HCT116 (cell line): ENCODE data around the gene USF1. TPM values are rescaled to one million over a fixed set of nuclear protein-coding genes. Genes with fewer than 3 reads are reported as not detected.

Experiments used
- ATAC-seq: fragments of 200-7000 bp; cut with Tn5 transposase; 2 replicates; pipeline ENCODE4 v1.9.1; 2020; ENCODE audit warnings: mild to moderate bottlenecking, moderate library complexity
- BruUV-seq: library from RNA; stranded (reverse); fragments of 400-500 nt; replicated peaks from 2 replicates; lab custom pipeline; 2021; lab: Mats Ljungman, UMichigan
- CTCF ChIA-PET: fragments of 300-600 bp; sonication (Branson Sonifier 250); formaldehyde crosslinking; loops from one replicate; lab custom pipeline; 2021; ENCODE audit warnings: antibody characterized with exemption; lab: Charles Lee
- POLR2A ChIA-PET: fragments of 300-600, 350-600 bp; sonication (Branson Sonifier 250); formaldehyde crosslinking; loops from one replicate; lab custom pipeline; 2021; ENCODE audit warnings: antibody characterized with exemption; lab: Charles Lee
- RAD21 ChIA-PET, 2 experiments: fragments of 300-600 bp; sonication (Branson Sonifier 250); formaldehyde crosslinking; loops; one replicate each; lab custom pipeline; 2023; ENCODE audit warnings: low total read pairs in 2 of 2; ENCODE audit not compliant: uncharacterized antibody in 2 of 2, unreplicated experiment in 2 of 2, low non-redundant PET in 1 of 2; lab: Charles Lee
- DNase-seq: peaks from one replicate; pipeline ENCODE4 v3.0.0-alpha.2; 2010; ENCODE audit warnings: low read depth, low spot score
- H2AFZ ChIP-seq: fragments of 200-600 bp; shearing (Covaris generic), sonication (generic); 2 replicates; pipeline ENCODE4 v1.6.1; 2017; ENCODE audit warnings: low read depth, mixed run types, mixed read lengths, antibody characterized with exemption, low read length; ENCODE audit not compliant: poor library complexity, severe bottlenecking
- H3K27ac ChIP-seq: 2 replicates; pipeline ENCODE4 v1.5.1; 2012; ENCODE audit warnings: low read depth, low read length
- H3K27me3 ChIP-seq: fragments of 200-600 bp; sonication (generic); 2 replicates; pipeline ENCODE4 v1.6.1; 2016; ENCODE audit warnings: mixed run types, low read length, mixed read lengths; ENCODE audit not compliant: insufficient read depth
- H3K36me3 ChIP-seq, 2 experiments: fragments of 200-500 bp in 1 of 2; fragments of 200-600 bp in 1 of 2; sonication (Bioruptor generic) in 1 of 2; sonication (generic) in 1 of 2; 2 replicates each; pipeline versions ENCODE4 v1.5.1 to v1.6.1; 2014 to 2016; ENCODE audit warnings: low read length in 2 of 2, inconsistent platforms in 1 of 2, mixed read lengths in 1 of 2, mixed run types in 1 of 2; ENCODE audit not compliant: insufficient read depth in 2 of 2, control insufficient read depth in 1 of 2
- H3K4me1 ChIP-seq, 2 experiments: fragments of 200-600 bp in 1 of 2; sonication (generic) in 1 of 2; 2 replicates each; pipeline versions ENCODE4 v1.5.1 to v1.6.1; 2012 to 2017; ENCODE audit warnings: low read length in 2 of 2, inconsistent platforms in 1 of 2, mild to moderate bottlenecking in 1 of 2, mixed read lengths in 1 of 2, mixed run types in 1 of 2, moderate library complexity in 1 of 2; ENCODE audit not compliant: insufficient read depth in 2 of 2, control insufficient read depth in 1 of 2
- H3K4me2 ChIP-seq: fragments of 200-600 bp; sonication (generic); 2 replicates; pipeline ENCODE4 v1.6.1; 2017; ENCODE audit warnings: mixed run types, low read length, mixed read lengths
- H3K4me3 ChIP-seq, 2 experiments: fragments of 200-600 bp in 1 of 2; sonication (generic) in 1 of 2; replicated peaks in 1 of 2; 2 replicates each; pipeline ENCODE4 v1.5.1; 2011 to 2016; ENCODE audit warnings: low read length in 2 of 2, control low read depth in 1 of 2, low read depth in 1 of 2, mild to moderate bottlenecking in 1 of 2, mixed read lengths in 1 of 2, mixed run types in 1 of 2
- H3K79me2 ChIP-seq: fragments of 200-600 bp; sonication (generic); 2 replicates; pipeline ENCODE4 v1.6.1; 2017; ENCODE audit warnings: mild to moderate bottlenecking, mixed run types, low read length, moderate library complexity, mixed read lengths; ENCODE audit not compliant: insufficient read depth
- H3K9ac ChIP-seq: fragments of 200-600 bp; sonication (generic); 2 replicates; pipeline ENCODE4 v1.6.1; 2016; ENCODE audit warnings: low read length, mixed read lengths
- H3K9me2 ChIP-seq: fragments of 200-600 bp; sonication (generic), shearing (Covaris generic); 2 replicates; pipeline ENCODE4 v1.6.1; 2017; ENCODE audit warnings: mixed run types, mild to moderate bottlenecking, moderate library complexity; ENCODE audit not compliant: insufficient read depth
- H3K9me3 ChIP-seq, 2 experiments: fragments of 200-500 bp in 1 of 2; fragments of 200-600 bp in 1 of 2; sonication (Bioruptor generic) in 1 of 2; sonication (generic) in 1 of 2; 2 replicates each; pipeline ENCODE4 v1.6.1; 2014 to 2017; ENCODE audit warnings: low read length in 2 of 2, mixed read lengths in 2 of 2, inconsistent platforms in 1 of 2, low read depth in 1 of 2, mild to moderate bottlenecking in 1 of 2, mixed run types in 1 of 2, moderate library complexity in 1 of 2; ENCODE audit not compliant: control insufficient read depth in 1 of 2, insufficient read depth in 1 of 2
- H4K20me1 ChIP-seq: fragments of 200-600 bp; sonication (generic), shearing (Covaris generic); 2 replicates; pipeline ENCODE4 v1.6.1; 2017; ENCODE audit warnings: mixed run types, mild to moderate bottlenecking, moderate library complexity; ENCODE audit not compliant: insufficient read depth
- CEBPB ChIP-seq: IDR thresholded peaks from 2 replicates; pipeline ENCODE4 v1.6.1; 2012; ENCODE audit warnings: low read depth
- EGR1 ChIP-seq: IDR thresholded peaks from 2 replicates; pipeline ENCODE4 v1.6.1; 2012; ENCODE audit warnings: low read depth
- EZH2phosphoT487 ChIP-seq: fragments of 200-600 bp; IDR thresholded peaks from 2 replicates; pipeline ENCODE4 v1.6.1; 2018; ENCODE audit warnings: antibody characterized with exemption, borderline replicate concordance
- JUND ChIP-seq: IDR thresholded peaks from 2 replicates; pipeline ENCODE4 v1.6.1; 2012
- POLR2A ChIP-seq: IDR thresholded peaks from 2 replicates; pipeline ENCODE4 v1.7.0; 2011; ENCODE audit warnings: borderline replicate concordance; ENCODE audit not compliant: insufficient read depth, insufficient read length; ENCODE audit errors: extremely low read depth
- POLR2AphosphoS5 ChIP-seq: IDR thresholded peaks from 2 replicates; pipeline ENCODE4 v1.6.1; 2011; ENCODE audit warnings: mild to moderate bottlenecking, low read depth, low read length, moderate library complexity
- SIN3A ChIP-seq: IDR thresholded peaks from 2 replicates; pipeline ENCODE4 v1.6.1; 2012; ENCODE audit warnings: low read depth
- TCF7L2 ChIP-seq: IDR thresholded peaks from 2 replicates; pipeline ENCODE4 v1.7.0; 2011; ENCODE audit warnings: borderline replicate concordance, inconsistent platforms; ENCODE audit not compliant: insufficient read depth, insufficient read length; ENCODE audit errors: extremely low read depth
- ZFX ChIP-seq: fragments of 450-650 bp; IDR thresholded peaks from 2 replicates; pipeline ENCODE4 v1.6.1; 2017
- ZNF274 ChIP-seq: fragments of 200-500 bp; sonication (Bioruptor generic); IDR thresholded peaks from 2 replicates; pipeline ENCODE4 v1.6.1; 2014; ENCODE audit warnings: mild to moderate bottlenecking, low read depth, low read length, inconsistent platforms
- intact Hi-C: fragments of 100-400 bp; cut with micrococcal nuclease; formaldehyde crosslinking; loops from 2 replicates; pipeline ENCODE4 v1.10.0; 2022
- total RNA-seq: library from RNA; stranded (reverse); gene quantifications from one replicate; pipeline ENCODE4 v1.2.1, GENCODE V29; 2021; ENCODE audit not compliant: unreplicated experiment

USF1 gene
- total RNA-seq, 1 experiment from 2014 or later = 48.0 TPM

GRCh38 chr1:161038523-161039153 is 7.1 kb downstream of the USF1 start, which contains the start of gene TSTD1:
Gene TSTD1, minus strand, starts transcription at chr1:161038964. Its CDS starts 75 bp downstream, at chr1:161038889.
- TSS peak; percentile 72 for BruUV-seq

More at GRCh38 chr1:161038523-161039153, 7.1 kb downstream of the USF1 start, which contains the start of gene TSTD1:
- H3K27me3 ChIP-seq = no peaks in the 10 kb centered on the region
- peaks cover 14 to 32% of the 10 kb centered on the region in 2 experiments for H3K4me1 ChIP-seq
- peaks cover 34% of the 10 kb centered on the region for H3K79me2 ChIP-seq
- H3K9me2 ChIP-seq = no peaks in the 10 kb centered on the region
- no peaks in the 10 kb centered on the region for H3K9me3 ChIP-seq
- TF ChIP-seq ZNF274 = no peak
- TF ChIP-seq POLR2A = peak; percentile 57
- TF ChIP-seq ZFX = peak; percentile 51; the same call in 1 of the 2 replicates
- TF ChIP-seq POLR2AphosphoS5 = peak; percentile 91
- TF ChIP-seq EZH2phosphoT487 = no peak
- TF ChIP-seq SIN3A = no peak
- no peak for TF ChIP-seq JUND
- no peak for TF ChIP-seq CEBPB
- no peak for TF ChIP-seq TCF7L2
- no peak for TF ChIP-seq EGR1
- peak within 1 kb of the TSS; percentile 76 to 88 for H3K4me3 ChIP-seq
- intact Hi-C loops = loop anchor here (2.0 kb wide), 1 partner anchor 42 kb away; no protein-coding TSS in a partner anchor
- DNase-seq (no peak), ATAC-seq (peak; percentile 83)
- peak within 1 kb of the TSS; percentile 90 for H3K4me2 ChIP-seq
- peak within 1 kb of the TSS; percentile 88 for H3K27ac ChIP-seq
- H3K9ac ChIP-seq = peak within 1 kb of the TSS; percentile 77
- ChIA-PET RAD21 (interaction anchor here in 1 of 2 experiments (0.7 kb wide), 1 partner anchor 59 kb away, joined by 3 read pairs; no protein-coding TSS in a partner anchor), CTCF (interaction anchor here (0.9 to 1.1 kb wide), 2 partner anchors 17 to 267 kb away, joined by 4 to 5 read pairs; partner anchors contain the start of gene F11R), POLR2A (interaction anchor here (0.8 to 2.3 kb wide), 7 partner anchors 7 to 128 kb away, joined by 3 to 24 read pairs (median 4); partner anchors contain the start of genes F11R, PPOX and USF1)
- no peaks in the 10 kb centered on the region for H4K20me1 ChIP-seq
- peak within 1 kb of the TSS; percentile 16 for H2AFZ ChIP-seq
- H3K36me3 ChIP-seq = peaks cover 10 to 31% of the 10 kb centered on the region in 2 experiments; a peak in 3 of 4 replicates
